ENCODE measurements around the gene ATRNL1. TPM values are rescaled to one million over a fixed set of nuclear protein-coding genes. Genes with fewer than 3 reads are reported as not detected.
A peak's percentile ranks its signal among the peaks of the same experiment; 100 is the strongest.
"Not testable (repeated sequence)": the region's sequence is repeated elsewhere in the genome, so short reads cannot be mapped to it uniquely, and the experiment has no call there.

Gene ATRNL1
- total RNA-seq, 2 donors from 2014 or later = 0.38 to 1.9 TPM

DNA sequence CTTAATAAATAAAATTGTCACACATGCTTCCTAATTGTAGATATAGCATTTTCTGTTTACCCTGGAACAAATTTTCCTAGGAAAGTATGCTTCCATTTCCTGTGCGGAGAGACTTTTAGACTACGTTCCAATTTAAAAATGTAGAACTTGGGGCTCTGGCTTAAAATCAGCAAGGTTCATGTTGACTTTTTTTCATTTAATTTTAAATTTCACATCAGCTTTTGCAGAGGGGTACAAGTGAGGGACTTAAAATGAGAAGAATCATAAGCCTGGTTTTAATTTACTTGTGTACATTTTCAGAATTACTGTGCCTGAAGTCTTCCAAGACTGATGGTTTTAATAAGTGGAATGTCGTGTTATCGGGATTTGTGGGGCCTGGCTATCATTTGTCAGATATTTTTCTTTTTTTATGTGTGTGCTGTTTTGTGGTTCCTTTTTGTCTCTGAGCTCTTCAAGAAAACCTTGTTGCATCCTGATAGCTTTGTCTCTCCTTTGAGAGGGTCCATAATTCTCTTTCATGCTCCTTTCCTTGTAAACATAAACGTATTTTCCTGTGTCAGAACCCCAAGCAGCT lies 8.8 kb upstream of the ATRNL1 start:
- intact Hi-C loops (cut with DNase I) = no loop called here
- no peak for ATAC-seq
- no peak for DNase-seq

DNA sequence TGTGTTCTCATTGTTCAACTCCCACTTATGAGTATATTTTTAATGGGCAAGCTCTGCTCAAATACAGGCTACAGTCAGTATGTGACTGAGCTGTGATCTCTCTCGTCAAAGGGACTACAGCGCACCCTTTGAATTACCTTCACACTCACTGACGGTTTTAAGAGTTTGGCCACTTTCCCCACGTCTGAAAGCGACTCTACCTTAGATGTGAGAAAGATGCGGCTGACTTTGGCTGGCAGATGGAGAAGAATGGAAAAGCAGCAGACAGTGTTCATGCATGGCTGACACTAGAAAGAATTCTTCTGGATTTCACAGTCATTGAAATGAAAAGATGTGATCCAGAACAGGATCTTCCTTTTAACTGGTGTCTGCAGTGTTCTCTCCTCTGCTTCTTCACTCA lies 2.0 kb upstream of the ATRNL1 start:
- no peak for DNase-seq
- intact Hi-C loops (cut with DNase I) = no loop called here
- no peak for ATAC-seq

DNA sequence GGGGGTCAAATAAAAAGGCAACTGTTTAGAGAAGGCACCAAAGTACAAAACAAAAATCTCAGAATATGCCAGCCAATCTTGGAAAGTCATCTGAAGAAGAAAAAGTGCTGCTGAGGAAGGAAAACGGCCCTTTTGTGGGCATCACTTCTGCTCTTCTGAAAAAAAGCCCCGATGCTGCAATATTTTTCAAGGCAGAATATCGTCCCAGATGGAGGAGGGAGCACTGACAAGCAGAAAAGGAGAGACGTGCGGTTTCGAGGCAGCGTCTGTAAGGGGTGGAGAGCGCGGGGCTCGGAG lies 959 bp upstream of the ATRNL1 start:
- intact Hi-C loops (cut with DNase I) = no loop called here
- DNase-seq (no peak), ATAC-seq (peak; percentile 32 to 45)

GRCh38 chr10:115092555-115093285 lies 445 bp upstream of the ATRNL1 start:
- DNase-seq = peak; percentile 36
- peak; percentile 89 to 90 for ATAC-seq
- intact Hi-C loops (cut with DNase I) = no loop called here

- ATAC-seq (peak; percentile 35 to 54), DNase-seq (peak; percentile 23)
- intact Hi-C loops (cut with DNase I) = no loop called here
These were observed 727 bp downstream of the ATRNL1 start for GRCh38 chr10:115093776-115094408.

- intact Hi-C loops (cut with DNase I) = no loop called here
These were observed 1.4 kb downstream of the ATRNL1 start for GRCh38 chr10:115094416-115095140.

DNA sequence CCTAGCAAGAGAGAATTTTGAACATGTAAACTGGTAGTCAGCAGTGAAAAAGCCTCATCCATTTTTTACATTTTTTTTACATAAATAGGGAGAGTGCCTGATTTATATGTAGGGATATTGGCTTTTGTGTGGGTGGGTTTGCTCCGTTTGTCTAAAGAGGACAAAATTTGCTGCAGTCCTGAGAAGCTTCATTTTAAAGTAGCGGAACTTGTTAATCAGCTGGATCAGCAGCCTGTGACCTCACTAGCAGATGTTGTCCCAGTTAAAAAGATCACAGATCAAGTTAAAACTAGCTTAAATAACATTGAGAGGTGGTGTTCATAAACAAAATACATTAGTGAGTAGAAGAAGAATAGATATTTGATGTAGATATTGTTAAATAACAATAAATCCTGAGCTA lies 2.6 kb downstream of the ATRNL1 start:
- ATAC-seq = no peak
- intact Hi-C loops (cut with DNase I) = no loop called here
- no peak for DNase-seq

More at GRCh38 chr10:115094416-115095140, 1.4 kb downstream of the ATRNL1 start:
- DNase-seq (no peak), ATAC-seq (no peak)

GRCh38 chr10:115103700-115104099 lies 10.5 kb downstream of the ATRNL1 start:
- DNase-seq (no peak), ATAC-seq (no peak)
- intact Hi-C loops (cut with DNase I) = no loop called here

DNA sequence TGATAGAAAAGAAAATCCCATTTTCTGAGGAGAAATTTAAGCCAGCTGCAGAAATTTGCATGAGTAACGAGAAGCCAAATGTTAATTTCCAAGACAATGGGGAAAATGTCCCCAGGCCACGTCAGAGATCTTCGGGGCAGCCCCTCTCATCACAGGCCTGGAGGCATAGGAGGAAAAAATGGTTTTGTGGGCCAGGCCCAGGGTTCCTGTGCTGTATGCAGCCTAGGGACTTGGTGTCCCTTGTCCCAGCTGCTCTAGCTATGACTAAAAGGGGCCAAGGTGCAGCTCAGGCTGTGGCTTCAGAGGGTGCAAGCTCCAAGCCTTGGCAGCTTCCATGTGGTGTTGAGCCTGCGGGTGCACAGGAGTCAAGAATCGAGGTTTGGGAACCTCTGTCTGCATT lies 12.2 kb downstream of the ATRNL1 start:
- ATAC-seq; intact Hi-C loops (cut with DNase I); DNase-seq: not testable (repeated sequence)

GRCh38 chr10:115107830-115108229 lies 14.7 kb downstream of the ATRNL1 start:
- DNase-seq (no peak), ATAC-seq (no peak)
- intact Hi-C loops (cut with DNase I) = no loop called here

DNA sequence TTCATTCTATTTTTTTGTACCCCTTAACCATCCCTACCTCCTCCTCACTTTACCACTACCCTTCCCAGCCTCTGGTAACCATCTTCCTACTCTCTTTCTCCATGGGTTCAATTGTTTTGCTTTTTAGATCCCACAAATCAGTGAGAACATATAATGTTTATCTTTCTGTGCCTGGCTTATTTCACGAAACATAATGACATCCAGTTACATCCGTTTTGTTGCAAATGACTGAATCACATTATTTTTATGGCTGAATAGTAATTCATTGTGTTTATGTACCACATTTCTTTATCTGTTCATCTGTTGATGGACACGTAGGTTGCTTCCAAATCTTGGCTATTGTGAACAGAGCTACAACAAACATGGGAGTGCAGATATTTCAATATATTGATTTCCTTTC lies 24.1 kb downstream of the ATRNL1 start:
- intact Hi-C loops (cut with DNase I) = no loop called here
- DNase-seq = no peak
- no peak for ATAC-seq

DNA sequence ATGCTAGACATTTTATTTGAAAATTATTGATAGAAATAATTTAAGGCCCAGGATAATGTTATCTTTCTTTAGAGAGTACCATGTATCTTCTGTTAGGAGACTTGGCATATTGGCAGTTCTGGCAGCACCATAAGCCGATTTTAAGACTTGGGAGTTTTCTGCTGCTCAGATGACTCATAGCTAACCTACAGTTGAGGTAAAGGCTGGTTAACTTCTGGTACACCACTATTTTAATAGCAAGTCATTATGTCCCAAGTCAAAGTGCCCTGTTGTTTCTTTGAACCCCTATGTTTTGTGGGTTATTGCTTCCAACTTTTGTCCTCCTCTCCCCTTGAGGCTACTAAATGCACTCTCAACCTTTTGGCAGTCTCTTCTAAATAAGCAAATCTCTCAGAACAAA lies 25.2 kb downstream of the ATRNL1 start:
- no peak for ATAC-seq
- intact Hi-C loops (cut with DNase I) = no loop called here
- no peak for DNase-seq

- no peak for ATAC-seq
- DNase-seq = no peak
- intact Hi-C loops (cut with DNase I) = loop anchor here in 1 of 2 donors (5.0 kb wide), 1 partner anchor 248 kb away; no protein-coding TSS in a partner anchor
These were observed 32.3 kb downstream of the ATRNL1 start for GRCh38 chr10:115125505-115125904.

GRCh38 chr10:115129752-115130151 lies 36.6 kb downstream of the ATRNL1 start:
- ATAC-seq (no peak), DNase-seq (no peak)
- intact Hi-C loops (cut with DNase I) = loop anchor here (1.0 to 5.0 kb wide), 2 partner anchors 252 kb away; no protein-coding TSS in a partner anchor

DNA sequence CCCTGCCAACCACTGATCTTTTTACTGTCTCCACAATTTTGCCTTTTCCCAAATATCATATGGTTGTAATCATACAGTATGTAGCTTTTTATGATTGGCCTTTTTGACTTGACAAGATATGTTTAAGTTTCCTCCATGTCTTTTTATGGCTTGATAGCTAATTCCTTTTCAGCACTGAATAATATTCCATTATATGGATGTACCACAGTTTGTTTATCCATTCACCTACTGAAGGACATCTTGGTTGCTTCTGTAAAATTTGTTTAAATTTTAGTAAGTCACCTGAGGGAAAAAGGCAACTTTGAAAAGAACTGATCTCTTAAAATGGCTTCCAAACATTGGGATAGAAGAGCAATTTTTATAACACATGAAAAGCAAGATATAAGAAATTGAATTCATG lies 43.5 kb downstream of the ATRNL1 start:
- no peak for DNase-seq
- intact Hi-C loops (cut with DNase I) = no loop called here
- no peak for ATAC-seq

- ATAC-seq (no peak), DNase-seq (no peak)
- intact Hi-C loops (cut with DNase I) = loop anchor here in 1 of 2 donors (10.0 kb wide), 1 partner anchor 1244 kb away; no protein-coding TSS in a partner anchor
These were observed 48.1 kb downstream of the ATRNL1 start for GRCh38 chr10:115141254-115141653.

- intact Hi-C loops (cut with DNase I) = no loop called here
- ATAC-seq = no peak
- DNase-seq = no peak
These were observed 64.2 kb downstream of the ATRNL1 start for GRCh38 chr10:115157357-115157756.

DNA sequence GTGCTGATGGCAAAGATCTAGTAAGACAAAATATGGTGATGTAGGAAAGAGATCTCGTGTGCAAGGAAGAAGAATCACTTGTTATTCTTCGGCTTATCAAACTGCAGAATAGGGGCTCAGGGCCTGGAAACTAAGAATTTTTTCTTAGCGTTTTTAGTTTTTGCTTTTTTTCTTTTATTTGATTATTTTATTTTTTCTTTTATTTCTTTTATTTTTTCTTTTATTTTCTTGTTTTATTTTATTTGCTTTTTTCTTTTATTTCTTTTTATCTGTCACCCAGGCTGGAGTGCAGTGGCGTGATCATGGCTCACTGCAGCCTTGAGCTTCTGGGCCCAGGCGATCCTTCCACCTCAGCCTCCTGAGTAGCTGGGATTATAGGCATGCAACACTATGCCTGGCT lies 70.0 kb downstream of the ATRNL1 start:
- ATAC-seq (no peak), DNase-seq (no peak)
- intact Hi-C loops (cut with DNase I) = no loop called here

GRCh38 chr10:115164220-115164619 lies 71.1 kb downstream of the ATRNL1 start:
- ATAC-seq (no peak), DNase-seq (no peak)
- intact Hi-C loops (cut with DNase I) = no loop called here

DNA sequence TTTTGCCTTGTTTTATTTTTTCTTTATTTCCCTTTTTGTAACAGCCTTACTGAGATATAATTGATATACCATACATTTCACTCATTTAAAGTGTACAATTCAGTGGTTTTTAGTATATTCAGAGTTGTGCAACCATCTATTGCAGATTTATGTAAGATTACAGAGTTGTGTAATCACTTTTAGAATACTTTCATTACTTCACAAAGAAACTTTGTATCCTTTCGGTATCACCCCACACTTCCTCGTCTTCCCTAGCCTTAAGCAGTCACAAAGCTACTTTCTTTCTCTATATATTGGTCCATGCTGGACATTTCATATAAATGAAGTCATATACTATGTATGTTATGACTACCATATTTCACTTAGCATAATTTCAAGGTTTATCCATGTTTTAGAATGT lies 74.6 kb downstream of the ATRNL1 start:
- no peak for ATAC-seq
- intact Hi-C loops (cut with DNase I) = no loop called here

More for the DNA sequence above, 74.6 kb downstream of the ATRNL1 start:
- DNase-seq = no peak

Data from left cardiac atrium (tissue), 4 donors.